Small intestine (tissue), 7 donors: ENCODE results near the gene PSTPIP1. TPM values are rescaled to one million over a fixed set of nuclear protein-coding genes. Genes with fewer than 3 reads are reported as not detected.

Source experiments
- DNase-seq, 2 donors: peaks; one replicate each; pipeline versions ENCODE4 v3.0.0 to v3.0.0-alpha.2; 2013
- FAIRE-seq: peaks from 2 replicates; lab custom pipeline; 2012; peaks lifted over from hg19 to GRCh38; lab: Jason Lieb, UNC
- H3K27ac ChIP-seq, 3 donors: one replicate each; pipeline ENCODE4 v1.5.1; 2013; ENCODE audit warnings: low read length in 2 of 3, mild to moderate bottlenecking in 2 of 3, control low read depth in 1 of 3, inconsistent platforms in 1 of 3, low read depth in 1 of 3, moderate library complexity in 1 of 3
- H3K27me3 ChIP-seq, 3 donors: one replicate each; pipeline ENCODE4 v1.6.1; 2013; ENCODE audit warnings: low read length in 3 of 3, inconsistent platforms in 1 of 3; ENCODE audit not compliant: control insufficient read depth in 3 of 3, insufficient read depth in 3 of 3
- H3K36me3 ChIP-seq, 3 donors: one replicate each; pipeline ENCODE4 v1.6.1; 2013; ENCODE audit warnings: low read length in 3 of 3, inconsistent platforms in 1 of 3, low read depth in 1 of 3, mild to moderate bottlenecking in 1 of 3, moderate library complexity in 1 of 3; ENCODE audit not compliant: control insufficient read depth in 3 of 3, insufficient read depth in 2 of 3
- H3K4me1 ChIP-seq, 3 donors: one replicate each; pipeline ENCODE4 v1.6.1; 2013; ENCODE audit warnings: low read length in 2 of 3, inconsistent platforms in 1 of 3, low read depth in 1 of 3, mild to moderate bottlenecking in 1 of 3, moderate library complexity in 1 of 3; ENCODE audit not compliant: control insufficient read depth in 3 of 3, insufficient read depth in 2 of 3
- H3K4me3 ChIP-seq, 3 donors: one replicate each; pipeline ENCODE4 v1.5.1; 2013; ENCODE audit warnings: low read length in 3 of 3, control low read depth in 1 of 3, inconsistent platforms in 1 of 3, low read depth in 1 of 3, mild to moderate bottlenecking in 1 of 3, moderate library complexity in 1 of 3
- H3K9me3 ChIP-seq, 2 donors: one replicate each; pipeline ENCODE4 v1.6.1; 2013; ENCODE audit warnings: low read depth in 1 of 2, low read length in 1 of 2; ENCODE audit not compliant: control insufficient read depth in 2 of 2, insufficient read depth in 1 of 2
- WGBS, 3 donors: extraction: QIAGEN DNeasy Blood & Tissue Kit; methylation state at CpG; one replicate each; pipeline ENCODE4 v1.1.7; 2013; 5-methylcytosine and 5-hydroxymethylcytosine counted together
- polyA plus RNA-seq, 4 donors: library from polyadenylated mRNA; stranded (reverse) in 3 of 4; unstranded in 1 of 4; fragments of 200-250 nt in 3 of 4; fragments of 120-200 nt in 1 of 4; gene quantifications; one replicate each; pipeline versions ENCODE4 v1.2.1 to v1.2.3, GENCODE V29; 2013
- donor health status: healthy with polysubstance abuse.
- donor health status: control.
- donor health status: control.
- donor health status: Bipolar disorder and iron deficiency.
- donor health status: healthy.

Gene PSTPIP1
- polyA plus RNA-seq, 4 donors = 1.8 to 17.0 (median 3.2) TPM

GRCh38 chr15:77044228-77045042 lies 49.5 kb downstream of the PSTPIP1 start:
- H3K4me3 ChIP-seq = no peak overlapping the region
- H3K36me3 ChIP-seq = peaks cover 8 to 56% (median 30%) of the 10 kb centered on the region in 3 donors
- DNase-seq (no peak), FAIRE-seq (no peak)
- no peak overlapping the region for H3K27ac ChIP-seq
- H3K4me1 ChIP-seq = no peaks in the 10 kb centered on the region
- H3K9me3 ChIP-seq = no peaks in the 10 kb centered on the region
- no peaks in the 10 kb centered on the region for H3K27me3 ChIP-seq
- 81 to 83% (median 83%) methylated on average over 7 of the region's 7 CpGs for WGBS, 3 donors

- Histone ChIP-seq H3K27ac (no peak overlapping the region), H3K4me1 (no peaks in the 10 kb centered on the region), H3K27me3 (no peaks in the 10 kb centered on the region), H3K4me3 (no peak overlapping the region), H3K36me3 (peaks cover 9 to 43% (median 30%) of the 10 kb centered on the region in 3 donors), H3K9me3 (no peaks in the 10 kb centered on the region)
- FAIRE-seq (no peak), DNase-seq (no peak)
- 91 to 100% (median 93%) methylated on average over 1 of the region's 1 CpG for WGBS, 3 donors
These were observed 51.1 kb downstream of the PSTPIP1 start for GRCh38 chr15:77045985-77046384.

GRCh38 chr15:77046704-77047412 lies 51.9 kb downstream of the PSTPIP1 start:
- no peak overlapping the region for H3K27ac ChIP-seq
- FAIRE-seq (no peak), DNase-seq (no peak)
- H3K4me1 ChIP-seq = no peaks in the 10 kb centered on the region
- no peaks in the 10 kb centered on the region for H3K9me3 ChIP-seq
- H3K27me3 ChIP-seq = no peaks in the 10 kb centered on the region
- H3K36me3 ChIP-seq = peaks cover 9 to 46% (median 30%) of the 10 kb centered on the region in 3 donors
- no peak overlapping the region for H3K4me3 ChIP-seq
- WGBS, 3 donors = 92 to 95% (median 94%) methylated on average over 7 of the region's 7 CpGs

- Histone ChIP-seq H3K9me3 (no peaks in the 10 kb centered on the region), H3K36me3 (peaks cover 12 to 44% (median 33%) of the 10 kb centered on the region in 3 donors), H3K27me3 (no peaks in the 10 kb centered on the region), H3K4me3 (no peak overlapping the region), H3K4me1 (no peaks in the 10 kb centered on the region), H3K27ac (no peak overlapping the region)
- FAIRE-seq (no peak), DNase-seq (no peak)
- 89 to 97% (median 91%) methylated on average over 1 of the region's 1 CpG for WGBS, 3 donors
These were observed 53.4 kb downstream of the PSTPIP1 start for GRCh38 chr15:77048135-77048876.

- no peak overlapping the region for H3K4me3 ChIP-seq
- no peaks in the 10 kb centered on the region for H3K27me3 ChIP-seq
- WGBS, 3 donors = 32 to 62% (median 44%) methylated on average over 2 of the region's 2 CpGs
- H3K9me3 ChIP-seq = no peaks in the 10 kb centered on the region
- H3K36me3 ChIP-seq = peaks cover 4 to 23% (median 5%) of the 10 kb centered on the region in 3 donors
- FAIRE-seq = no peak
- DNase-seq = no peak
- H3K4me1 ChIP-seq = peaks cover 3 to 5% (median 3%) of the 10 kb centered on the region in 3 donors
- H3K27ac ChIP-seq = no peak overlapping the region
These were observed 57.6 kb downstream of the PSTPIP1 start for GRCh38 chr15:77052556-77052955.

GRCh38 chr15:77053709-77054108 lies 58.8 kb downstream of the PSTPIP1 start:
- FAIRE-seq (no peak), DNase-seq (no peak)
- no peak overlapping the region for H3K27ac ChIP-seq
- WGBS, 3 donors = 92 to 98% (median 97%) methylated on average over 2 of the region's 2 CpGs
- peaks cover 5 to 23% (median 6%) of the 10 kb centered on the region in 3 donors for H3K36me3 ChIP-seq
- no peaks in the 10 kb centered on the region for H3K27me3 ChIP-seq
- H3K4me3 ChIP-seq = no peak overlapping the region
- H3K9me3 ChIP-seq = no peaks in the 10 kb centered on the region
- H3K4me1 ChIP-seq = peaks cover 7 to 12% (median 8%) of the 10 kb centered on the region in 3 donors

GRCh38 chr15:77057072-77057471 lies 62.1 kb downstream of the PSTPIP1 start:
- H3K9me3 ChIP-seq = no peaks in the 10 kb centered on the region
- WGBS, 3 donors = 97 to 100% (median 97%) methylated on average over 1 of the region's 1 CpG
- H3K4me1 ChIP-seq = peaks cover 12 to 21% (median 16%) of the 10 kb centered on the region in 3 donors
- no peaks in the 10 kb centered on the region for H3K27me3 ChIP-seq
- H3K4me3 ChIP-seq = no peak overlapping the region
- FAIRE-seq = no peak
- no peak for DNase-seq
- H3K27ac ChIP-seq = no peak overlapping the region
- peaks cover 1 to 13% (median 6%) of the 10 kb centered on the region in 3 donors for H3K36me3 ChIP-seq

- WGBS, 3 donors = 86 to 89% (median 88%) methylated on average over 4 of the region's 4 CpGs
- H3K4me1 ChIP-seq = peaks cover 12 to 21% (median 16%) of the 10 kb centered on the region in 3 donors
- no peak for DNase-seq
- H3K9me3 ChIP-seq = no peaks in the 10 kb centered on the region
- no peaks in the 10 kb centered on the region for H3K27me3 ChIP-seq
- H3K27ac ChIP-seq = no peak overlapping the region
- FAIRE-seq = no peak
- H3K36me3 ChIP-seq = peaks cover 0 to 9% (median 4%) of the 10 kb centered on the region in 3 donors
- H3K4me3 ChIP-seq = no peak overlapping the region
These were observed 62.8 kb downstream of the PSTPIP1 start for GRCh38 chr15:77057685-77058084.
